Bronchial epithelial cell (primary cell): ENCODE measurements around the gene SFRP2. TPM values are rescaled to one million over a fixed set of nuclear protein-coding genes. Genes with fewer than 3 reads are reported as not detected.

Experiments used
- DNase-seq: peaks from one replicate; pipeline ENCODE4 v3.0.0-alpha.2; 2010; ENCODE audit warnings: low read depth
- FAIRE-seq: peaks from 2 replicates; lab custom pipeline; 2011; peaks lifted over from hg19 to GRCh38; lab: Jason Lieb, UNC
- H3K27me3 ChIP-seq: 2 replicates; pipeline ENCODE4 v1.5.1; 2011; ENCODE audit warnings: low read length; ENCODE audit not compliant: control insufficient read depth, insufficient read depth
- H3K36me3 ChIP-seq: 2 replicates; pipeline ENCODE4 v1.5.1; 2011; ENCODE audit warnings: low read length; ENCODE audit not compliant: control insufficient read depth, insufficient read depth
- H3K4me3 ChIP-seq: 2 replicates; pipeline ENCODE4 v1.5.1; 2011; ENCODE audit warnings: mild to moderate bottlenecking, low read depth, low read length, control low read depth
- CTCF ChIP-seq: IDR thresholded peaks from 2 replicates; pipeline ENCODE4 v1.5.1; 2011; ENCODE audit warnings: mild to moderate bottlenecking, moderate library complexity, low read length, control low read depth, inconsistent platforms; ENCODE audit not compliant: insufficient read depth, severe bottlenecking
- total RNA-seq: library from RNA; depleted of rRNA; stranded (reverse); fragments of >200 nt; gene quantifications from 2 replicates; pipeline ENCODE4 v1.2.1, GENCODE V29; 2014

The SFRP2 gene
- total RNA-seq, 1 donor from 2014 or later, result not detected

DNA sequence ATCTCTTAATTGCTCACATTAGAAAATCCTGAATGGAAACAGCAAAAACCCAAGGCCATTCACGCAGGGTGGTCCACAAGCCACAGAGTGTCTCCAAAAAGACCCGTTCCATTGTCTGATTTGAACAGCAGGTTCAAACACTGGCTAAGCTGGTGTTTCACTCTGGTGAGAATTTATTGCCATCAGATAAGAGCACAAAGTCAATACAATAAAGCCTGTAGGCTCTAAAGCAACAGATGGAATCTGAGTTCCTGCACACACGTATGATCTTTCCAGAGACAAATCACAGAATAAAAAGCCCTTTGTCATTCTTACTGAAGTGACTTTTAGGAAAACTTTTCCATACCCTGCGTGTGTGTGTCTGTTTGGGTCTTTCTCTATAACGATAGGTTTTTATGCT is 5.1 kb upstream of the SFRP2 start:
- no peak for TF ChIP-seq CTCF
- no peak overlapping the region for H3K4me3 ChIP-seq
- peaks cover 30% of the 10 kb centered on the region for H3K27me3 ChIP-seq
- no peak for FAIRE-seq
- H3K36me3 ChIP-seq, result no peaks in the 10 kb centered on the region
- DNase-seq, result no peak

DNA sequence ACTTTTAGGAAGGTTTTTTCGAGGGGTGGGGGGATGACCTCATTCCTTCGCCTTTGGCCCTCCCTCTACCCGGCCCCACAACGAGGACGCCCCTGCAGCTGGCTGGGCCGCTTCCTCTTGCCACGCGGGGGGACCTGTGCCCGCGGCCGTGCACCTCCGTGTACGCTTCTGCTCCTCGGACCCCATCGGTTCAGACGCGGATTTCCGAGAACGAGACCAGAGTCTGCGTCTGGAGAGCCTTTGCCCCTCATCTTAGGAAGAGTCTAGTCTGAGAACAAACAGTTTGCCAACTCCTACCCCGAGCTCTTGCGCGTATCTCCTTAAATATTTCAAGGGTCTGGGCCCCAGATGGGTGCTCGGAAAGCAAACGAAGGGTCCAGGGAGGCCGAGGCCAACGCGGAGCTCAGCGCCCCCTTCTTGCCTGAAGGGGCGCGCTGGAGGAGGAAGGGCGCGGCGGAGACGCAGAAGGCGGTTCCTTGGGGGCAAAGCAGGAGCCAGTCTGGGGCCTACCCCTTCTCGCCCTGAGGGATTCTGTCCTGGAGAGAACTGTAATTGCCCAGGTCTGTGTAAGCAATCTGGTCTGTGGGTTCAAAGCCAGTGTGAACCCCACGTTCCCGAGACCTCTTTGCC is 3.9 kb upstream of the SFRP2 start:
- no peak for TF ChIP-seq CTCF
- peak overlapping the region; percentile 12 for H3K4me3 ChIP-seq
- FAIRE-seq (no peak), DNase-seq (no peak)
- H3K27me3 ChIP-seq, result peaks cover 41% of the 10 kb centered on the region
- H3K36me3 ChIP-seq, result no peaks in the 10 kb centered on the region

DNA sequence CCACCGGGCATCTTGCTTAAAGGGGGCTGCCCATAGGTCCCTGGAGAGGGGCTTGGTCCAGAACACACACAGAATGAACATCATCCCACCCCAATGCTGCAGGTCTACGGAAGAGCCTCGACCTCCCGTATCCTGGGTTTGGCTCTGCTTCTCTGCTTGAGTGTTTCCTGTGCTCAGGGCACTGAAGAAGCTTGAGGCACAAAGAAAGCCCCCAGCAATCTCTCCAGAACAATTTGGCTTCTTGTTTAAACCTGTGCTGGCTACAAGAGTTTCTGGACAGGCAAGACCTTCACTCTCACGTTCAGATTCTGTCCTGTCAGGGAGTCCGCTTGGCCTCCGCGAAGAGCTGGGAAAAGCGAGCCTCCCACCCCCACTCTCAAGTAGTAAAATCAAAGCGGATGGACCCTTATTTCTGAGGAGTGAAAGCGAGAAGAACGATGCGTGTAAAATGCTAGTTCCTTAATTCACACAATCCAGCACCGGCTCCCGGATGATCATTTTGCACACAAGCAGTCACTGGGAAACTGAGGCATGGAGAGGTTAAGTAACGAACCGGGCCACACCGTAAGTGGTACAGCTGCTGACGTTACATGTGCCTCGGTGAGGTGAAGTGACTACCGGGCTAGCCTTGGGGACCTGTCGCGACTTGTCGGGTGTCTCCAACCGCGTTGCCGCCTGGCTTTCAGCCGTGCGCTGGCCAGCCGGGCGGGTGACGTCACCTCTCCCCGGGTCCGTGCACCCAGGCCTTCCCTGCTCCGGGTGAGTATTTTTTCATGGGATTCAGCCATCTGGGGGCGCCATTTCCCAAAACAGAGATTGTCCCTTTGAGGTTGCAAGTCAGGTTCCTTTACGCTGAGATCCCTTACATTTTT is 3.1 kb upstream of the SFRP2 start:
- peak; percentile 56 for TF ChIP-seq CTCF
- FAIRE-seq (no peak), DNase-seq (peak; percentile 64)
- H3K4me3 ChIP-seq, result peak overlapping the region; percentile 12
- no peaks in the 10 kb centered on the region for H3K36me3 ChIP-seq
- peaks cover 46% of the 10 kb centered on the region for H3K27me3 ChIP-seq

- peak; percentile 28 for TF ChIP-seq CTCF
- FAIRE-seq, result no peak
- peaks cover 49% of the 10 kb centered on the region for H3K27me3 ChIP-seq
- DNase-seq, result no peak
- no peak overlapping the region for H3K4me3 ChIP-seq
- no peaks in the 10 kb centered on the region for H3K36me3 ChIP-seq
Observed at GRCh38 chr4:153790962-153791551, 2.2 kb upstream of the SFRP2 start.

- DNase-seq (no peak), FAIRE-seq (no peak)
- Histone ChIP-seq H3K27me3 (peaks cover 49% of the 10 kb centered on the region), H3K4me3 (no peak overlapping the region), H3K36me3 (no peaks in the 10 kb centered on the region)
- no peak for TF ChIP-seq CTCF
Observed at GRCh38 chr4:153790500-153790865, 1.6 kb upstream of the SFRP2 start.
